T-helper 1 cell treated with Interleukin-12 subunit alpha and Interleukin-12 subunit beta and Interleukin-4 antibody, amounts not matched to agents 30 ng/mL and 1 ng/mL, for 36 hours (primary cell): Measurements from ENCODE around the gene AOC1. TPM values are rescaled to one million over a fixed set of nuclear protein-coding genes. Genes with fewer than 3 reads are reported as not detected.

Experiments used
- intact Hi-C: fragments of 100-400 bp; cut with micrococcal nuclease; formaldehyde crosslinking; loops from one replicate; pipeline ENCODE4 v1.15.1; 2024
- total RNA-seq: library from RNA; stranded (reverse); gene quantifications from 2 replicates; pipeline ENCODE4 v1.2.3, GENCODE V29; 2022

AOC1 gene
- total RNA-seq, 1 donor from 2014 or later = not detected

GRCh38 chr7:150835019-150835418, 17.3 kb upstream of the AOC1 start:
- intact Hi-C loops = no loop called here

DNA sequence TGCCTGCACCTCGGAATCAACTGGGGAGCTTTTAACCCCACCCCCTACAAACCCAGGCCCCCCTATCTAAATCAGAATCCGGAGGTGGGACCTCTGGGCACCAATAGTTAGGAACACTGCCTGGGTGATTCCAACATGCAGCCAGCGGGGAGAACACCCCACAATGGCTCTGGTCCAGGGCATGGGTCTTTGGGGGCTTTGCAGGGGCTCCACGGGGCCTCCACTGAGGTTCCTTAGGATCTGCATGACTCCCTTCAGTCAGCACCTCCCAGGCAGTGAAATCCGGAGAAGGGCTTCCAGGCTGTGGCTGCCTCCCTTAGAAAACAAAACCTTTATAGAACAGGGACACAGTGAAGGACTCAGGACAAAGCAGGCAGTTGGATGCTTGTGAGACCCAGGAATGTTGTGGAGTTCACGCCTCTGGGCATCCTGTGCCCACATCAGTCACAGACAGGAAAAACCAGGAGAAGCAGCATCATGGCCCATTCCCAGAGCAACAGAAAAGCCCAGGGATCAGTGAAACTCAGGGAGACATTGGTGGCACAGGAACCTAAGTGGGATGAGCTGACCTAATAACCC, 16.5 kb upstream of the AOC1 start:
- intact Hi-C loops = no loop called here

GRCh38 chr7:150838965-150839650, 13.2 kb upstream of the AOC1 start:
- intact Hi-C loops = no loop called here

DNA sequence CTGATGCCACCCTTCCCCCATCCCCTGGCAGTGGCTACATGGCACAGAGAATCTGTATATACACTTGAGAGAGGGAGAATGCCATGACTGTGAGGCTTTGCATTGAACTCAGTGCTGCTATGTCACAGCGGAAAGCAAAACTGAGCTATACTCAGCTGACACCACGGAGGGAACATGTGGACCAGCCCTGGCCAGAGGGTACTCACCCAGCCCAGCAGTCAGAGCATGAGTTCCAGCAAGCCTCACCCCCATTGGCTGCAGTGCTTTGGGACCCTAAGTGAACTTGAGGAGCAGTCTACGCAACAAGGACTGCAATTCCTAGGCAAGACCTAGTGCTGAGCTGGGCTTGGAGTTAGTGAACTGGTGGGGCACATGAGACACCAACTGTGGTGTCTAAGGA, 10.3 kb upstream of the AOC1 start:
- intact Hi-C loops = no loop called here

DNA sequence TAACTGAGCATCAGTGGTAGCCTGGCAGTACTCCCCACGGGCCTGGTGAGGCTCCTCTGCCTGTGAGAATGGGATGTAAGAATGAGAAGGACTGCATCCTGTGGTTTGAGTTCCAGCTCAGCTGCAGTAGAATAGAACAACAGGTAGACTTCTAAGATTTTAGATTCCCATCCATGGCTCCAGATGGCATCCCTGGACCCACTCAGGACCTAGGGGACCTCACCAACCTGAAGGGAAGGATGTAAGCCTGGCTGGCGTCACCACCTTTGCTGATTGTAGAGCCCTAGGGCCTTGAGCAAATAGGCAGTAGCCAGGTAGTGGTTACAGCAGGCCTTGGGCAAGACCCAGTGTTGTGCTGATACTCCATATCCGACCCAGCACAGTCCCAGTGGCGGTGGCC, 9.6 kb upstream of the AOC1 start:
- intact Hi-C loops = no loop called here

- intact Hi-C loops = no loop called here
Observed at GRCh38 chr7:150845421-150845861, 6.9 kb upstream of the AOC1 start.

GRCh38 chr7:150846291-150847115, 5.8 kb upstream of the AOC1 start:
- intact Hi-C loops = no loop called here

DNA sequence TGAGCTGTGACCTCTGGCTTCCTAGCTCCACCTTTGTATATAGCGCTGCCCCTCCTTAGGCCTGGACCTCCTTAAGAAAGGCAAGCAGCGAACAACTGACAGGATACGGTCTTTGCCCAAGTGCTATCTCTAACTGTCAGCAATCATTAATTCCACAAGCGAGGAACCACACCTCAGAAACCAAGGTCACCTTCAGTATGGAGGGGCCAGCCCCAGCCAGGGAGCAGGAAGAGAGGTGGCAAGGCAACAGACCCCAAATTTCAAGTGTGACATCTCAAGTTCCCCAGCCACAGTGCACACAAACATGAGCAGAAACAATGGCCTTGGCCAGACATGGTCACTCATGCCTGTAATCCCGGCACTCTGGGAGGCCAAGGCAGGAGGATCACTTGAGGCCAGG, 4.8 kb upstream of the AOC1 start:
- intact Hi-C loops = no loop called here

- intact Hi-C loops = no loop called here
Observed at GRCh38 chr7:150848111-150848510, 4.2 kb upstream of the AOC1 start.

GRCh38 chr7:150848561-150849115, 3.7 kb upstream of the AOC1 start:
- intact Hi-C loops = no loop called here

- intact Hi-C loops = no loop called here
Observed at GRCh38 chr7:150849204-150849775, 3.0 kb upstream of the AOC1 start.

DNA sequence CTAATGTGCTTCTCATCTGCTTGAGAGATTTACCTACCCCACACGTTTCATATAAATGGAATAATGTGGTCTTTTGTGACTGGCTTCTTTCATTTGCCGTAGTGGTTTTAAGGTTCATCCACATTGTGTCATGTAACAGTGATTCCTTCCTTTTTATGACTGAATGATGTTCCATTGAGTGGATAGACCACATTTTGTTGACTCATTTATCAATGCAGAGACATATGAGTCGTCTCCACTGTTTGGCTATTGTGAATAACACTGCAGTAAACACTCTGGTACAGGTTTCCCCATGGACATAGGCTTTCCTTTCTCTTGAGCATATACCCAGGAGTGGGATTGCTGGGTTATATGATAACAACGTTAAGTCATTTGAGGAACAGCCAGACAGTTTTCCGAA, 2.0 kb upstream of the AOC1 start:
- intact Hi-C loops = no loop called here

DNA sequence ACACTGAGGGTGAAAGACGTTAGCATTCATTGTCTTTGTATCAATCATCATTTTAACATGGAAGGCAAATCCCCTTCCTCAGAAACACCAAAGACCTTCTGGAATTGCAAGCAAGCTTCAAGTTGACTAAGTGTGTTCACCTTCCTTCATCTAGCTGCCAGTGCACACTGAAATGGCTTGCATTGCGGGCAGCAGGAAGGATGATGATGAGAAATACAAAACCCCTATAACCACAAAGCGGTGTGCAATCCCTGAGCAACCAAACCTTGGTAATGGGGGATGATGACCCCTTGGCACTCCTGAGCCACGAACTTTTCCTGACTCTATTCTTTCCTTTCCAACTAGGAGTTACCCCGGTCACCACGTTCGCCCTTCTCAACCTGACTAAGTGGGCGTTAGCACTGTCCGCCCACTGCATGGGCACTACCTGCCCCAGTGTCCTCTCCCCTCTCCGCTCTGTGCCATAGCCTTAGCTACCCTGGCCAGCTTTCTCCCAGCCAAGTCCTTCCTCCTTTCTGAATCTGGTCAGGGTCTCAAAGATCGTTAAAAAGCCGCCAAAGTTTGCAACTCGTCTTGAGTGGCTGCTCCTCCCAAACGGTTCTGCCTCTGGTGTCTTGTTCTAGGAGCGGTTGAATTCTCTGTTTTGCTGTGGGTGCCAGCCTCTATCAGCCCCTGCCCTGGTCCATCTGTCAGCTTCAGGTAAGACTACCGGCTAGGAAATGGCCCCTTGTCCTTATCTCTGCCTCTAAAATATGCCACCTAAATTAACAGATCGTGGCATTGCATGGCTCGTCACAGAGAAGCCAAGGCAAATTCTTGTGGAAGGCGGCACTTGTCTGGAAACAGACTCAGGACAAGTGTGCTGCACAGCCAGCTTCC, 586 bp upstream of the AOC1 start:
- intact Hi-C loops = no loop called here

DNA sequence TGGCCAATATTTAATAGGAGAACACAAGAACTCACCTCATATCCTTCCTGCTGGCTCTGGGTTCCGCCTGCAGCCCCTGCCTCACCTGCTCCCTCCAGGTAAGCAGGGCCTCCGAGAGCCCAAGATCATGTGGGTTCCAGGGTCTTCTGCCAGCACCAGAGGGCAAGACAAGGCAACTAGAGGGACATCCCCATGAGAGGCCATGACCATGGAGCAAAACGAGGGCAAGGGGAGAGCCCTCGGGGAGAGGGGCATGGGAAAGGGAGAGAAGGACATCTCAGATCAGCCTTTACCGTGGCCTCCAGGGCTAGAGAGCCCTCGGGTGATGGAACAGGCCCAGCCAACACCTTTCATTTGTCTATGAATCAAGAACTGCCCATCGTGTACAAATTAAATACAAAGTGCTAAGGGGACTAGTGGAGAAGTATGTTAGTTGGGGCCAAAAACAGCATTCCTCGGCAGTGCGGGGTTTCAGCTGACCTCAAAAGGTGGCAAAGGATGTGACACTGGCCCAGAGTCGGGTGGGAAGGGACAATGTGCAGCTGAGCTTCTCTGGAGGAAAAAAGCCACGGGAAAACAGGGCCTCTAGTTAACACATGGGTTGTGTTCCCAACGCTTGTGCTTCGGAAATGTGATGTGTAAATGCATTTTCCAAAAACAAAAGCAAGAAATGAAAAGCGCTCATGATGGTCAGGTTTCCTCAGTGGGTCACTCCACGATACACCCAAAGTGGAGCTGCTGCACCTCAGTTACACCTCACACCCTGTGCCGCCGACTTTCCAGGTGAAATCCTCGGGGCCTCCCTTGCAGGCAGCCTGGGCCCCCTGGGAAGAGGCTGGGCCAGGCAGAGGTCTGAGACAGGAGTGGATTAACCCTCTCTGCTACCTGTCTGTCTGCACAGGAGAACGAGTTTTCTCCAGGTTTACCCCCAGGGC, 2.0 kb downstream of the AOC1 start:
- intact Hi-C loops = no loop called here

GRCh38 chr7:150855046-150855445, 2.7 kb downstream of the AOC1 start:
- intact Hi-C loops = no loop called here

GRCh38 chr7:150855476-150856302, 3.4 kb downstream of the AOC1 start:
- intact Hi-C loops = no loop called here

GRCh38 chr7:150856303-150857275, 4.3 kb downstream of the AOC1 start:
- intact Hi-C loops = no loop called here
